Esophagus muscularis mucosa (tissue), 4 donors: ENCODE measurements around the gene MCF2L2.

Source experiments
- EP300 ChIP-seq: sonication (generic); formaldehyde crosslinking; IDR thresholded peaks from one replicate; pipeline ENCODE4 v1.6.1; 2017; ENCODE audit warnings: antibody characterized with exemption
- POLR2A ChIP-seq: fragments of 450-650 bp; IDR thresholded peaks from one replicate; pipeline ENCODE4 v1.6.1; 2017; ENCODE audit warnings: antibody characterized with exemption, moderate library complexity, mild to moderate bottlenecking, low read depth
- POLR2AphosphoS5 ChIP-seq, 2 donors: sonication (generic); formaldehyde crosslinking; IDR thresholded peaks; one replicate each; pipeline ENCODE4 v1.6.1; 2017; ENCODE audit warnings: antibody characterized with exemption in 2 of 2
- TF ChIP-seq, protein P1 (sequence below), 3 experiments: fragments of 200-600 bp in 2 of 3; fragments of 450-650 bp in 1 of 3; sonication (generic) in 2 of 3; IDR thresholded peaks; one replicate each; pipeline ENCODE4 v1.5.1; 2017 to 2019; ENCODE audit warnings: antibody characterized with exemption in 3 of 3, mild to moderate bottlenecking in 2 of 3, moderate library complexity in 1 of 3

GRCh38 chr3:183254487-183255347 is 173.7 kb downstream of the MCF2L2 start:
- TF ChIP-seq, protein P1, sequence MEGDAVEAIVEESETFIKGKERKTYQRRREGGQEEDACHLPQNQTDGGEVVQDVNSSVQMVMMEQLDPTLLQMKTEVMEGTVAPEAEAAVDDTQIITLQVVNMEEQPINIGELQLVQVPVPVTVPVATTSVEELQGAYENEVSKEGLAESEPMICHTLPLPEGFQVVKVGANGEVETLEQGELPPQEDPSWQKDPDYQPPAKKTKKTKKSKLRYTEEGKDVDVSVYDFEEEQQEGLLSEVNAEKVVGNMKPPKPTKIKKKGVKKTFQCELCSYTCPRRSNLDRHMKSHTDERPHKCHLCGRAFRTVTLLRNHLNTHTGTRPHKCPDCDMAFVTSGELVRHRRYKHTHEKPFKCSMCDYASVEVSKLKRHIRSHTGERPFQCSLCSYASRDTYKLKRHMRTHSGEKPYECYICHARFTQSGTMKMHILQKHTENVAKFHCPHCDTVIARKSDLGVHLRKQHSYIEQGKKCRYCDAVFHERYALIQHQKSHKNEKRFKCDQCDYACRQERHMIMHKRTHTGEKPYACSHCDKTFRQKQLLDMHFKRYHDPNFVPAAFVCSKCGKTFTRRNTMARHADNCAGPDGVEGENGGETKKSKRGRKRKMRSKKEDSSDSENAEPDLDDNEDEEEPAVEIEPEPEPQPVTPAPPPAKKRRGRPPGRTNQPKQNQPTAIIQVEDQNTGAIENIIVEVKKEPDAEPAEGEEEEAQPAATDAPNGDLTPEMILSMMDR (IDR thresholded peaks at IDR 0.05): no peak
- TF ChIP-seq EP300: no peak
- no peak for TF ChIP-seq POLR2AphosphoS5 (IDR thresholded peaks at IDR 0.05)
- no peak for TF ChIP-seq POLR2A
